ENCODE data around the gene KDM4C. TPM values are rescaled to one million over a fixed set of nuclear protein-coding genes. Genes with fewer than 3 reads are reported as not detected.

The KDM4C gene
- total RNA-seq, 1 donor from 2014 or later, result 11.1 TPM

- no peak overlapping the region for H3K4me2 ChIP-seq
- H3K4me1 ChIP-seq, result peaks cover 10% of the 10 kb centered on the region
- no peaks in the 10 kb centered on the region for H4K20me1 ChIP-seq (ENCODE audit: low read depth)
- Mint-ChIP-seq H3K4me1 (peaks cover 5% of the 10 kb centered on the region), H3K4me3 (no peak overlapping the region), H3K27ac (no peak overlapping the region), H3K27me3 (ENCODE audit: insufficient read depth, low read depth) (peaks cover 3% of the 10 kb centered on the region), H3K36me3 (no peaks in the 10 kb centered on the region), H3K9me3 (no peaks in the 10 kb centered on the region)
- H3K79me2 ChIP-seq (ENCODE audit: low read depth), result no peaks in the 10 kb centered on the region
- H3K27me3 ChIP-seq, result no peaks in the 10 kb centered on the region
- H3K27ac ChIP-seq, result no peak overlapping the region
- H3K36me3 ChIP-seq, result no peaks in the 10 kb centered on the region
- H3K9me3 ChIP-seq (ENCODE audit: low read depth), result no peaks in the 10 kb centered on the region
- DNase-seq (ENCODE audit: low spot score), result no peak
- no peak for TF ChIP-seq EZH2phosphoT487 (IDR thresholded peaks at IDR 0.05)
- TF ChIP-seq CTCF (IDR thresholded peaks at IDR 0.05), result no peak
- no peak for TF ChIP-seq EZH2 (IDR thresholded peaks at IDR 0.05)
- H3F3A ChIP-seq (ENCODE audit: low read depth), result no peaks in the 10 kb centered on the region
- no peak overlapping the region for H2AFZ ChIP-seq (replicated peaks)
- no peak overlapping the region for H3K9ac ChIP-seq
- no peak overlapping the region for H3K4me3 ChIP-seq
Measured at GRCh38 chr9:7144265-7145046, 386.7 kb downstream of the KDM4C start.

GRCh38 chr9:7145361-7146069, 387.7 kb downstream of the KDM4C start:
- H3K9me3 Mint-ChIP-seq, result no peaks in the 10 kb centered on the region
- peaks cover 10% of the 10 kb centered on the region for H3K4me1 ChIP-seq
- H2AFZ ChIP-seq (replicated peaks), result no peak overlapping the region
- no peak overlapping the region for H3K9ac ChIP-seq
- peaks cover 3% of the 10 kb centered on the region for H3K27me3 Mint-ChIP-seq (ENCODE audit: insufficient read depth, low read depth)
- H4K20me1 ChIP-seq (ENCODE audit: low read depth), result no peaks in the 10 kb centered on the region
- H3K9me3 ChIP-seq (ENCODE audit: low read depth), result no peaks in the 10 kb centered on the region
- peaks cover 5% of the 10 kb centered on the region for H3K4me1 Mint-ChIP-seq
- no peak overlapping the region for H3K27ac Mint-ChIP-seq
- H3K27ac ChIP-seq, result no peak overlapping the region
- H3K36me3 ChIP-seq, result no peaks in the 10 kb centered on the region
- H3K27me3 ChIP-seq, result no peaks in the 10 kb centered on the region
- H3F3A ChIP-seq (ENCODE audit: low read depth), result no peaks in the 10 kb centered on the region
- H3K4me3 ChIP-seq, result no peak overlapping the region
- no peaks in the 10 kb centered on the region for H3K36me3 Mint-ChIP-seq
- no peaks in the 10 kb centered on the region for H3K79me2 ChIP-seq (ENCODE audit: low read depth)
- no peak overlapping the region for H3K4me3 Mint-ChIP-seq
- no peak for TF ChIP-seq EZH2 (IDR thresholded peaks at IDR 0.05)
- TF ChIP-seq CTCF (IDR thresholded peaks at IDR 0.05), result no peak
- TF ChIP-seq EZH2phosphoT487 (IDR thresholded peaks at IDR 0.05), result no peak
- no peak overlapping the region for H3K4me2 ChIP-seq
- DNase-seq (ENCODE audit: low spot score), result no peak

DNA sequence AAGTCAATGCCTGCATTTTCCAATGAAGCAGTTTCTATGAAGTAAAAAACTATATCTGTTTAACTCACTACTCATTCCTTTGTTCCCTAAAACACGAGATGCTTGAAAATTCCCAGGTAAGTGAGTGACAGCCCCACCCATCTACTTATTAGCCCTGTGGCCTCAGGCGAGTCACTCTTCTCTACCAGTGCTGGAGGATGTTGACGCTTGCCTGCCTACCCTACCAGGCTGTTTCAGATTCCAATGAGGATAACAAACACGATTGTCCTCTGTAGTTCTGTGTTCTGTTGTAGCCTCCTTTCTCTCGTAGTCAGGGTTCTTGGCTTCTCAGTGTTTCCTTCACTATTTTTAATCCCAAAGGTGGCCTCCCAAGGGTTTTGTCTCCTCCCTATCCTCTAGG, 388.8 kb downstream of the KDM4C start:
- no peaks in the 10 kb centered on the region for H3K9me3 ChIP-seq (ENCODE audit: low read depth)
- H3K4me3 ChIP-seq, result no peak overlapping the region
- H2AFZ ChIP-seq (replicated peaks), result no peak overlapping the region
- peaks cover 3% of the 10 kb centered on the region for H3K27me3 Mint-ChIP-seq (ENCODE audit: insufficient read depth, low read depth)
- peak; percentile 16 for DNase-seq (ENCODE audit: low spot score)
- peaks cover 5% of the 10 kb centered on the region for H3K4me1 Mint-ChIP-seq
- no peaks in the 10 kb centered on the region for H3K27me3 ChIP-seq
- H3K9me3 Mint-ChIP-seq, result no peaks in the 10 kb centered on the region
- no peak overlapping the region for H3K27ac Mint-ChIP-seq
- H3K79me2 ChIP-seq (ENCODE audit: low read depth), result no peaks in the 10 kb centered on the region
- TF ChIP-seq EZH2 (IDR thresholded peaks at IDR 0.05) (no peak), CTCF (IDR thresholded peaks at IDR 0.05) (no peak), EZH2phosphoT487 (IDR thresholded peaks at IDR 0.05) (no peak)
- H3K4me1 ChIP-seq, result peaks cover 10% of the 10 kb centered on the region
- no peaks in the 10 kb centered on the region for H3F3A ChIP-seq (ENCODE audit: low read depth)
- H3K4me3 Mint-ChIP-seq, result no peak overlapping the region
- no peak overlapping the region for H3K27ac ChIP-seq
- no peaks in the 10 kb centered on the region for H4K20me1 ChIP-seq (ENCODE audit: low read depth)
- H3K36me3 ChIP-seq, result no peaks in the 10 kb centered on the region
- H3K4me2 ChIP-seq, result peak overlapping the region; percentile 35
- no peak overlapping the region for H3K9ac ChIP-seq
- no peaks in the 10 kb centered on the region for H3K36me3 Mint-ChIP-seq

All from neural progenitor cell (in vitro differentiated cells).